ENCODE data around the gene ANTXR2. TPM values are rescaled to one million over a fixed set of nuclear protein-coding genes. Genes with fewer than 3 reads are reported as not detected.

Gene ANTXR2
- total and polyA plus RNA-seq, 9 of the 15 experiments (the other 6 are each of a cell fraction or from before 2014, with no cell fraction given), result 10.1 to 83.8 (median 60.3) TPM

GRCh38 chr4:79927931-79928330 lies 145.1 kb downstream of the ANTXR2 start (continued):
- TF ChIP-seq PHB2 (IDR thresholded peaks at IDR 0.05; ENCODE audit: low read depth), result no peak

- H3K79me2 ChIP-seq (ENCODE audit: control insufficient read depth, insufficient read depth, low read length), result no peaks in the 10 kb centered on the region
- intact Hi-C loops (cut with micrococcal nuclease), result no loop called here
- H3K4me1 ChIP-seq (replicated peaks in 1 of 2; ENCODE audit: control insufficient read depth in 2 of 2, insufficient read depth in 2 of 2, low read length in 2 of 2), result no peaks in the 10 kb centered on the region
- no peaks in the 10 kb centered on the region for H3K9me1 ChIP-seq (ENCODE audit: control insufficient read depth, insufficient read depth, low read length)
- H3K27me3 ChIP-seq (ENCODE audit: control insufficient read depth in 2 of 2, insufficient read depth in 2 of 2, low read length in 2 of 2), result no peaks in the 10 kb centered on the region
- ChIA-PET POLR2A (no interaction called here), CTCF (ENCODE audit: low intra/inter-chr PET ratio) (no interaction called here)
- H3K4me2 ChIP-seq (ENCODE audit: insufficient read depth, low read length), result no peak overlapping the region
- no peak overlapping the region for H2AFZ ChIP-seq (ENCODE audit: low read depth, low read length)
- ATAC-seq, result no peak
- 81% methylated on average over 2 of the region's 2 CpGs for WGBS (ENCODE audit: insufficient coverage, low coverage, missing lambda C conversion rate)
- H3K9ac ChIP-seq (ENCODE audit: insufficient read depth in 1 of 2, low read depth in 2 of 2, low read length in 2 of 2), result no peak overlapping the region
- H3K27ac ChIP-seq (ENCODE audit: extremely low read depth, low read depth, low read length), result no peak overlapping the region
- H3K36me3 ChIP-seq (ENCODE audit: control insufficient read depth, insufficient read depth, low read length), result 0 out of 3 replicates have a peak, but pooled peaks cover 2% of the 10 kb centered on the region
- in situ Hi-C loops (cut with MboI), result no loop called here
- TF ChIP-seq ZSCAN29 (IDR thresholded peaks at IDR 0.05) (no peak), MCM2 (IDR thresholded peaks at IDR 0.05; ENCODE audit: low read depth) (no peak), SAFB2 (IDR thresholded peaks at IDR 0.05; ENCODE audit: borderline replicate concordance, low read depth, low read length, severe bottlenecking) (no peak), KHSRP (IDR thresholded peaks at IDR 0.05) (no peak), ZFP36 (IDR thresholded peaks at IDR 0.05; ENCODE audit: low read depth, low read length, partially characterized antibody) (no peak)
- TF ChIP-seq, protein P1, sequence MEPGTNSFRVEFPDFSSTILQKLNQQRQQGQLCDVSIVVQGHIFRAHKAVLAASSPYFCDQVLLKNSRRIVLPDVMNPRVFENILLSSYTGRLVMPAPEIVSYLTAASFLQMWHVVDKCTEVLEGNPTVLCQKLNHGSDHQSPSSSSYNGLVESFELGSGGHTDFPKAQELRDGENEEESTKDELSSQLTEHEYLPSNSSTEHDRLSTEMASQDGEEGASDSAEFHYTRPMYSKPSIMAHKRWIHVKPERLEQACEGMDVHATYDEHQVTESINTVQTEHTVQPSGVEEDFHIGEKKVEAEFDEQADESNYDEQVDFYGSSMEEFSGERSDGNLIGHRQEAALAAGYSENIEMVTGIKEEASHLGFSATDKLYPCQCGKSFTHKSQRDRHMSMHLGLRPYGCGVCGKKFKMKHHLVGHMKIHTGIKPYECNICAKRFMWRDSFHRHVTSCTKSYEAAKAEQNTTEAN (CRISPR knock-in tag; IDR thresholded peaks at IDR 0.05), result no peak
- no peaks in the 10 kb centered on the region for H4K20me1 ChIP-seq (replicated peaks; ENCODE audit: control insufficient read depth, insufficient read depth, low read length)
- H3K4me3 ChIP-seq, result no peak overlapping the region
- DNase-seq (ENCODE audit: extremely low read depth in 1 of 4, low spot score in 3 of 4), result no peak
- BruUV-seq (replicated peaks), result no TSS peak
- no peaks in the 10 kb centered on the region; the same call in 1 of the 2 replicates for H3K9me3 ChIP-seq (replicated peaks; ENCODE audit: control insufficient read depth, insufficient read depth, low read depth, low read length)
- FAIRE-seq, result no peak
Measured at GRCh38 chr4:79923281-79923680, 149.7 kb downstream of the ANTXR2 start.

Measured in K562 (cell line).